ENCODE results near the gene TACC3. TPM values are rescaled to one million over a fixed set of nuclear protein-coding genes. Genes with fewer than 3 reads are reported as not detected.

TACC3 gene
- total RNA-seq, 2 experiments from 2014 or later: 197 to 206 TPM

GRCh38 chr4:1716065-1716945 is 5.0 kb upstream of the TACC3 start:
- Mint-ChIP-seq H3K4me3 (no peak overlapping the region), H3K9me3 (ENCODE audit: low read depth) (no peaks in the 10 kb centered on the region), H3K27me3 (no peaks in the 10 kb centered on the region), H3K36me3 (ENCODE audit: low read depth) (peaks cover 39% of the 10 kb centered on the region), H3K4me1 (peaks cover 41% of the 10 kb centered on the region), H3K27ac (no peak overlapping the region)
- DNase-seq (no peak), ATAC-seq (no peak)
- intact Hi-C loops (cut with DNase I, micrococcal nuclease): no loop called here
- ChIA-PET POLR2A (no interaction called here), CTCF (interaction anchor here (0.6 to 0.7 kb wide), 4 partner anchors 23 to 366 kb away, joined by 3 read pairs; no protein-coding TSS in a partner anchor)

DNA sequence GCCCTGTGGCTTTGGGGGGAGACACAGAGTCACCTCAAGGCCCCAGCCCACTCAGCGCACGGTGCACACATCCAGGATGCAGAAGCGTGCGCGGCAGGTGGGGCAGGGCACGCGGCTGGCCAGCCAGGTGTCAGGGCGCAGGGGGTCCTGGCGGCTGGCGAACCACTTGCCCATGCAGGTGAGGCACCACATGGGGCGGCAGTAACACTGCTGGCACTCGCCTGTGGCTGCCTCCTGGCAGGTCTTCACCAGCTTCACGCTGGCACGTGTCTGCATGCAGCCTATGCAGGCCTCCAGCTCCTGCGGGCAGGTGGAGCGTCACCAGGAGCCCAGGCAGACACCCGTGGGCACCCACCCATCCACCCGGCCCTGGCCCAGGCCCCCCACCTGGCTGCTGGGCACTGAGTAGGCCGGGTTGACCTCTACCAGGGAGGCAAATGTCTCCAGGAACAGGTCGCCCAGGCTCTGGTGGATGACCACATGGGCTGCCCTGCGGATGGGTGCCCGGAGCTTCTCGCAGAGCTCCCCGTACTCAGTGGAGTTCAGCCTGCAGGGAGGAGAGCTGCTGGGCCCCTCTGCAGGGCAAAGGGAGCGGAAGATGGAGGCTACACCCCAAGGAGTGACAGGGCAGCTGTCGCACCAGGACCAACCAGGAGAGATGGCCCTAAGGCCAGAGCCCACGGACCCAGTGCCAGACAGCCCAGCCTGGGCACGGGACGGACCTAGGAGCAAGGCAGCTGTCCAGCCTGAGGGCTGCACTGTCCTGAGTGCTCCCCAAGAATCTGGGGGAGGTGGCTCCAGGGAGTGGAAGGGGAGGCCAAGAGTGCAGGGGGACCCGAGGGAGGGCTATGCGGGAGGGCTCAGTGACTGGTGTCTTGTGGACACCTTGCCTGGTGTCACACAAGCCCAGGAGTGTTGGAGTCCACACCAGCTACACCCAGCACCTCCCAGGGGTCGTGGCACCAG is 3.9 kb upstream of the TACC3 start:
- peaks cover 43% of the 10 kb centered on the region for H3K36me3 Mint-ChIP-seq (ENCODE audit: low read depth)
- H3K9me3 Mint-ChIP-seq (ENCODE audit: low read depth): no peaks in the 10 kb centered on the region
- no peak overlapping the region for H3K27ac Mint-ChIP-seq
- intact Hi-C loops (cut with DNase I, micrococcal nuclease): no loop called here
- H3K4me1 Mint-ChIP-seq: peaks cover 43% of the 10 kb centered on the region
- no peaks in the 10 kb centered on the region for H3K27me3 Mint-ChIP-seq
- ATAC-seq (no peak), DNase-seq (no peak)
- H3K4me3 Mint-ChIP-seq: no peak overlapping the region
- CTCF ChIA-PET: interaction anchor here (4.1 kb wide), 1 partner anchor 13 kb away, joined by 19 read pairs; no protein-coding TSS in a partner anchor
- POLR2A ChIA-PET: no interaction called here

- peak overlapping the region; percentile 5 for H3K27ac Mint-ChIP-seq
- no peak for DNase-seq
- peaks cover 45% of the 10 kb centered on the region for H3K36me3 Mint-ChIP-seq (ENCODE audit: low read depth)
- H3K9me3 Mint-ChIP-seq (ENCODE audit: low read depth): no peaks in the 10 kb centered on the region
- no peaks in the 10 kb centered on the region for H3K27me3 Mint-ChIP-seq
- peak overlapping the region; percentile 84 for H3K4me3 Mint-ChIP-seq
- POLR2A ChIA-PET: no interaction called here
- no peak for ATAC-seq
- peaks cover 51% of the 10 kb centered on the region for H3K4me1 Mint-ChIP-seq
- CTCF ChIA-PET: interaction anchor here (1.5 to 13.1 kb wide), 3 partner anchors 12 to 92 kb away, joined by 4 to 196 read pairs (median 19); no protein-coding TSS in a partner anchor
- intact Hi-C loops (cut with DNase I, micrococcal nuclease): no loop called here
Measured at GRCh38 chr4:1718095-1718850, 3.0 kb upstream of the TACC3 start.

DNA sequence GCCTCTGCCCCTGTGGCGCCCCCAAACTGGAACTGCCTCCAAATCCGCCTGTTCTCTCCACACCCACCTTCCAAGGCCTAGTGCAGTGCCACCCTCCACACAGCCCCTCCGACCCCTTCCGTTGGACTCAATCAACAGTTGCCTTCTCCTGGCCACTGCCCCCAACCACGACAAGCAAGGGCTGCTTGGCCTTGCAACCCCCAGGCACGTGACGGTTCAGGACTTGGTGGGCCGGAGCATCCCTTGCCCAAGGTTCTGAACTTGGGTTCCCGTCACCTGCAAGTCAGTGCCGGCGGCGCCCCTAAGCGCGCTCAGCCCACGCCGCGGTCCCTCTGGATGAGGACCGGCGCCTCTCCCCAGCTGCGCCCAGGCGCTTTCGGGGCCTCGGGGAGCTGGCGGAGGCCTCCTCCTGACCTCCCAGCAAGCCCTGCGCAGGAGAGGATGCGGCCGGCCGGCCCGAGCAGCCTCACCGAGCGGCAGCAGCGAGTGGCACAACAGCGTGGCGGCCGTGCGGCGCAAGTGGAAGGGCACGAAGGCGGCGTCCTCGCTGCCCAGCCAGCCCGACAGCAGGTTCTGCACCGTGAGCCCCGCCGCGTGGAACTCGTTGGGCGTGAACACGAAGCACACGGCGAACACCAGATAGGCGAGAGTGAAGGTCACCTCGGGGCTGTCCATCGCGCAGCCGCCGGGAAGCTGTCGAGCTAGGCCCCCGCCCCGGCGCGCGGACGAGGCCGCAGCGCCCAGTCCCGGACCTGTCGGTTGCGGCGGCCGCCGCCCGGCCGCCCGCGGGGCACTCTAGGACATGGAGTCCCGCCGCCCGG is 948 bp upstream of the TACC3 start:
- Mint-ChIP-seq H3K27me3 (no peaks in the 10 kb centered on the region), H3K36me3 (ENCODE audit: low read depth) (peaks cover 45% of the 10 kb centered on the region), H3K27ac (peak overlapping the region; percentile 92), H3K4me1 (peaks cover 56% of the 10 kb centered on the region), H3K9me3 (ENCODE audit: low read depth) (no peaks in the 10 kb centered on the region), H3K4me3 (peak overlapping the region; percentile 84)
- peak; percentile 75 for DNase-seq
- peak; percentile 24 for ATAC-seq
- ChIA-PET POLR2A (interaction anchor here (0.6 to 5.1 kb wide), 4 partner anchors 9 to 151 kb away, joined by 3 to 89 read pairs (median 10); partner anchors contain the start of genes NSD2 and SLBP), CTCF (interaction anchor here (0.7 to 13.1 kb wide), 7 partner anchors 8 to 27 kb away, joined by 3 to 196 read pairs (median 5); partner anchors contain the start of gene SLBP)
- intact Hi-C loops (cut with DNase I, micrococcal nuclease): loop anchor here in 1 of 2 experiments (2.0 to 5.0 kb wide), 4 partner anchors 748 to 1242 kb away; partner anchors contain the start of genes GRK4, NOP14 and RNF4

- POLR2A ChIA-PET: interaction anchor here (0.6 to 5.1 kb wide), 4 partner anchors 11 to 117 kb away, joined by 3 to 89 read pairs (median 10); partner anchors contain the start of gene SLBP
- peak; percentile 41 for DNase-seq
- Mint-ChIP-seq H3K4me1 (peaks cover 56% of the 10 kb centered on the region), H3K9me3 (ENCODE audit: low read depth) (no peaks in the 10 kb centered on the region), H3K4me3 (peak overlapping the region; percentile 96), H3K27ac (peak overlapping the region; percentile 99), H3K36me3 (ENCODE audit: low read depth) (peaks cover 47% of the 10 kb centered on the region), H3K27me3 (no peaks in the 10 kb centered on the region)
- CTCF ChIA-PET: interaction anchor here (0.8 to 13.1 kb wide), 6 partner anchors 8 to 29 kb away, joined by 3 to 196 read pairs (median 10); partner anchors contain the start of gene SLBP
- intact Hi-C loops (cut with DNase I, micrococcal nuclease): loop anchor here (1.0 to 5.0 kb wide), 11 partner anchors 10 to 1240 kb away; partner anchors contain the start of genes SLBP (in 2 of the 2), FAM53A (in 1 of the 2), GRK4 (in 1 of the 2) and HAUS3 (in 1 of the 2)
- ATAC-seq: peak; percentile 1
Measured at GRCh38 chr4:1721666-1722550, 587 bp downstream of the TACC3 start.

DNA sequence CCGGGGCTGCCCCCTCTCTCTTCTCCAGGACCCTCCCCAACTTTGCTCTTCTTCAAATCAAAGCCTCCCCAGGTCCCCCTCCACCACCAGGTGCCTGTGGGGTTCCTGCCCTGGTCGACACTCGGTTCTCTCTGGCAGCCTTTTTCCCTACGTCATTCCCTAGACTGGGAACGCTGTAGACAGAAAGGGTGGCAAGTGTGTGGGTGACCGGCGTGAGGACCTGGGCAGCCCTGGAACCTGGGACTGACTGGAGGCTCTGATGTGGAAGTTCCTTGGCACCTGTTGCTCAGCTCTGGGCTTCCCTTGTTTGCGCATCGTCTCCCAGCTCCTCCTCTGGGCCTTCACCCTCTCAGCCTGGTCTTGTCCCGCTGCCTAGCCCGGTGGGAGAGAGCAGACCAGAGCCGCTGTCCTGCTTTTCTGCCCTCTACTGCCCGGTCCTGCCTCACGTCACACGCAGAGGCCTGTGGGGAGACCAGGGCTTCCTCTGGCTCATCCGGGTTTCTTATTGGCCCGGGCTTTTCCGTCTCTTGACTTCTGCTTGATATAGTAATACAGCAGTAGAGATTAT is 1.3 kb downstream of the TACC3 start:
- Mint-ChIP-seq H3K4me3 (peak overlapping the region; percentile 96), H3K4me1 (peaks cover 63% of the 10 kb centered on the region), H3K27me3 (no peaks in the 10 kb centered on the region), H3K36me3 (ENCODE audit: low read depth) (peaks cover 55% of the 10 kb centered on the region), H3K9me3 (ENCODE audit: low read depth) (no peaks in the 10 kb centered on the region), H3K27ac (peak overlapping the region; percentile 99)
- intact Hi-C loops (cut with DNase I, micrococcal nuclease): loop anchor here in 1 of 2 experiments (1.0 to 5.0 kb wide), 5 partner anchors 474 to 1240 kb away; partner anchors contain the start of genes GRK4, HAUS3, NOP14 and POLN
- ChIA-PET POLR2A (interaction anchor here (0.7 to 5.1 kb wide), 3 partner anchors 11 to 29 kb away, joined by 3 to 89 read pairs (median 17); partner anchors contain the start of gene SLBP), CTCF (interaction anchor here (0.6 to 13.1 kb wide), 7 partner anchors 11 to 136 kb away, joined by 3 to 196 read pairs (median 3); partner anchors contain the start of gene SLBP)
- no peak for DNase-seq
- peak; percentile 13 for ATAC-seq

DNA sequence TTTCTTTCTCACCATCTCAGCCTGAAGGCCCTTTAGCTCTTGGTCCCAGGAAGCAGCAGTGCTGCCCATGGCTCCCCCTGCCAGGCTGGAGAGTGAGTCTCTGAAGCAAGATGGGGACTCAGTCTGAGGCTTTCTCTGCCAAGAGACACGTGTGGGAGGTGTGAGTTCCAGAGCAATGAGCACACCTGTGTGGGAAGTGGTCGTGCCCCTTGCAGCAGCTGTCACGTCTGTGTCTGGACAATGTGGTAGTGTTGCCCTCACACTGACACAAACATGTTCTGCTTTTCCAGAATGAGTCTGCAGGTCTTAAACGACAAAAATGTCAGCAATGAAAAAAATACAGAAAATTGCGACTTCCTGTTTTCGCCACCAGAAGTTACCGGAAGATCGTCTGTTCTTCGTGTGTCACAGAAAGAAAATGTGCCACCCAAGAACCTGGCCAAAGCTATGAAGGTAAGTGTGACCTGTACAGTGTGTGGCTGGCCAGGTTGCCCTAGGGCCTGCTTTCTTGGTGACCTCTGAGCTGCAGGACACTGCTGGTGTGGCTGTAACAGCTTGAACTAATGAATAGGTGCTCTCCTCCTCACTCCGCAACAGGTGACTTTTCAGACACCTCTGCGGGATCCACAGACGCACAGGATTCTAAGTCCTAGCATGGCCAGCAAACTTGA is 1.9 kb downstream of the TACC3 start:
- ChIA-PET CTCF (interaction anchor here (0.6 to 13.1 kb wide), 10 partner anchors 9 to 135 kb away, joined by 3 to 196 read pairs (median 3); partner anchors contain the start of gene SLBP), POLR2A (interaction anchor here (0.6 to 5.1 kb wide), 4 partner anchors 12 to 179 kb away, joined by 3 to 89 read pairs (median 5); partner anchors contain the start of gene SLBP)
- peak overlapping the region; percentile 96 for H3K4me3 Mint-ChIP-seq
- no peaks in the 10 kb centered on the region for H3K27me3 Mint-ChIP-seq
- no peaks in the 10 kb centered on the region for H3K9me3 Mint-ChIP-seq (ENCODE audit: low read depth)
- H3K36me3 Mint-ChIP-seq (ENCODE audit: low read depth): peaks cover 61% of the 10 kb centered on the region
- peak overlapping the region; percentile 99 for H3K27ac Mint-ChIP-seq
- intact Hi-C loops (cut with DNase I, micrococcal nuclease): loop anchor here in 1 of 2 experiments (1.0 to 5.0 kb wide), 5 partner anchors 475 to 1239 kb away; partner anchors contain the start of genes GRK4, HAUS3, NOP14 and POLN
- H3K4me1 Mint-ChIP-seq: peaks cover 65% of the 10 kb centered on the region
- peak; percentile 43 for ATAC-seq
- DNase-seq: peak; percentile 83

DNA sequence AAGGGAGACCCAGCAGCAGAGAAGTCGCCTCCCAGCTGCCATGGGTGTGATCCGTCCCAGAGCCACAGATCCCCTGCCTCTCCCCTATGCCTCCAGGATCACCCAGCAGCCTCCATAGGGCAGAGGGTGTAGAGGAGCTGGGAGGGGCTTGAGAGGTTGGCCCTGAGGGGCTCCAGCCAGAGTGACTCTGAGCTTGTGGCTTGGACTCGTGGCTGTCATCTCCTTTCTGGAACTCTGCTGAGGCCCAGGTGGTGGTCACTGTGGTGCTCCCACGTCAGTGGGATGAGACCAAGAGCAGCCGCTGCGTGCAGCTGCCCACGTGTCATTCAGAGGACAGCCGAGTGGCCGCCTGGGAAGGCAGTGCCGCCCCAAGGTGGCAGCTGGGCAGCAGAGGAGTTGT is 4.2 kb downstream of the TACC3 start:
- Mint-ChIP-seq H3K9me3 (ENCODE audit: low read depth) (no peaks in the 10 kb centered on the region), H3K4me3 (no peak overlapping the region), H3K27ac (peak overlapping the region; percentile 51)

More for the DNA sequence above, 4.2 kb downstream of the TACC3 start:
- Mint-ChIP-seq H3K36me3 (ENCODE audit: low read depth) (peaks cover 76% of the 10 kb centered on the region), H3K4me1 (peaks cover 68% of the 10 kb centered on the region), H3K27me3 (no peaks in the 10 kb centered on the region)
- DNase-seq (peak; percentile 1), ATAC-seq (no peak)
- intact Hi-C loops (cut with DNase I, micrococcal nuclease): no loop called here
- ChIA-PET POLR2A (interaction anchor here (0.6 to 1.2 kb wide), 3 partner anchors 15 to 32 kb away, joined by 3 to 5 read pairs (median 4); no protein-coding TSS in a partner anchor), CTCF (interaction anchor here (0.6 to 13.1 kb wide), 6 partner anchors 16 to 815 kb away, joined by 3 to 196 read pairs (median 4); no protein-coding TSS in a partner anchor)

All from activated CD4-positive, alpha-beta T cell treated with anti-CD3 and anti-CD28 coated beads for 36 hours (primary cell).